SK-N-SH treated with all-trans-retinoic acid at 6 μM for 48 hours (cell line): ENCODE data around the gene CHST9.

ENCODE experiments used
- BACH2 ChIP-seq: fragments of 250-450 bp; sonication (Bioruptor Pico); IDR thresholded peaks from 2 replicates; pipeline ENCODE4 v1.9.0; 2021; ENCODE audit warnings: mild to moderate bottlenecking, borderline replicate concordance
- ESRRG ChIP-seq: fragments of 250-450 bp; sonication (Bioruptor Pico); IDR thresholded peaks from 2 replicates; pipeline ENCODE4 v1.6.1; 2021; ENCODE audit warnings: mild to moderate bottlenecking
- GLIS3 ChIP-seq: fragments of 250-450 bp; sonication (Bioruptor Pico); IDR thresholded peaks from 2 replicates; pipeline ENCODE4 v1.5.0; 2020; ENCODE audit warnings: mild to moderate bottlenecking, moderate library complexity
- PATZ1 ChIP-seq: fragments of 250-450 bp; sonication (Bioruptor Pico); IDR thresholded peaks from 2 replicates; pipeline ENCODE4 v1.8.0; 2020; ENCODE audit warnings: mild to moderate bottlenecking, moderate library complexity, borderline replicate concordance
- POU6F1 ChIP-seq: fragments of 250-450 bp; sonication (Bioruptor Pico); IDR thresholded peaks from 2 replicates; pipeline ENCODE4 v1.8.0; 2021; ENCODE audit warnings: low read depth, mild to moderate bottlenecking, moderate library complexity, borderline replicate concordance
- PPARA ChIP-seq: fragments of 250-450 bp; sonication (Bioruptor Pico); IDR thresholded peaks from 2 replicates; pipeline ENCODE4 v1.5.0; 2020; ENCODE audit warnings: mild to moderate bottlenecking, borderline replicate concordance
- TCF4 ChIP-seq: fragments of 250-450 bp; sonication (Bioruptor Pico); IDR thresholded peaks from 2 replicates; pipeline ENCODE4 v1.8.0; 2021; ENCODE audit warnings: mild to moderate bottlenecking, moderate library complexity, borderline replicate concordance
- ZFP3 ChIP-seq: fragments of 250-450 bp; sonication (Bioruptor Pico); IDR thresholded peaks from 2 replicates; pipeline ENCODE4 v1.5.0; 2020; ENCODE audit warnings: mild to moderate bottlenecking, moderate library complexity
- ZFP30 ChIP-seq: fragments of 450-650 bp; formaldehyde crosslinking; IDR thresholded peaks from 2 replicates; pipeline ENCODE4 v1.5.0; 2022; ENCODE audit warnings: mild to moderate bottlenecking, moderate library complexity
- ZNF70 ChIP-seq: fragments of 450-650 bp; formaldehyde crosslinking; IDR thresholded peaks from 2 replicates; pipeline ENCODE4 v1.5.0; 2020; ENCODE audit warnings: mild to moderate bottlenecking, moderate library complexity
- ZNF8 ChIP-seq: fragments of 450-650 bp; formaldehyde crosslinking; IDR thresholded peaks from 2 replicates; pipeline ENCODE4 v1.5.0; 2020; ENCODE audit warnings: mild to moderate bottlenecking, moderate library complexity
- TF ChIP-seq, protein P1 (sequence below): fragments of 250-450 bp; sonication (Bioruptor Pico); IDR thresholded peaks from 2 replicates; pipeline ENCODE4 v1.5.1; 2021; ENCODE audit warnings: mild to moderate bottlenecking, moderate library complexity

GRCh38 chr18:26865557-26865956, 319.6 kb downstream of the CHST9 start, which contains the start of gene AQP4:
- TF ChIP-seq PPARA (CRISPR knock-in tag) (no peak), ZNF8 (CRISPR knock-in tag) (no peak), TCF4 (no peak), ESRRG (CRISPR knock-in tag) (no peak), ZFP30 (no peak), PATZ1 (CRISPR knock-in tag) (no peak), GLIS3 (CRISPR knock-in tag) (no peak), POU6F1 (CRISPR knock-in tag) (no peak), ZNF70 (no peak), BACH2 (CRISPR knock-in tag) (no peak), ZFP3 (CRISPR knock-in tag) (no peak)
- TF ChIP-seq, protein P1, sequence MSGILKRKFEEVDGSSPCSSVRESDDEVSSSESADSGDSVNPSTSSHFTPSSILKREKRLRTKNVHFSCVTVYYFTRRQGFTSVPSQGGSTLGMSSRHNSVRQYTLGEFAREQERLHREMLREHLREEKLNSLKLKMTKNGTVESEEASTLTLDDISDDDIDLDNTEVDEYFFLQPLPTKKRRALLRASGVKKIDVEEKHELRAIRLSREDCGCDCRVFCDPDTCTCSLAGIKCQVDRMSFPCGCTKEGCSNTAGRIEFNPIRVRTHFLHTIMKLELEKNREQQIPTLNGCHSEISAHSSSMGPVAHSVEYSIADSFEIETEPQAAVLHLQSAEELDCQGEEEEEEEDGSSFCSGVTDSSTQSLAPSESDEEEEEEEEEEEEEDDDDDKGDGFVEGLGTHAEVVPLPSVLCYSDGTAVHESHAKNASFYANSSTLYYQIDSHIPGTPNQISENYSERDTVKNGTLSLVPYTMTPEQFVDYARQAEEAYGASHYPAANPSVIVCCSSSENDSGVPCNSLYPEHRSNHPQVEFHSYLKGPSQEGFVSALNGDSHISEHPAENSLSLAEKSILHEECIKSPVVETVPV = no peak
